Left colon (tissue), 2 donors: Measurements from ENCODE around the gene ESPN. TPM values are rescaled to one million over a fixed set of nuclear protein-coding genes. Genes with fewer than 3 reads are reported as not detected.

Source experiments
- ATAC-seq: fragments of 200-7000 bp; cut with Tn5 transposase; one replicate; pipeline ENCODE4 v1.9.1; 2020; ENCODE audit warnings: mild to moderate bottlenecking, moderate library complexity
- DNase-seq, 2 donors: peaks; one replicate each; pipeline ENCODE4 v3.0.0-alpha.2; 2020
- intact Hi-C, 2 donors: fragments of 100-400 bp; cut with DNase I in 1 of 2; cut with micrococcal nuclease in 1 of 2; formaldehyde crosslinking; loops; one replicate each; pipeline versions ENCODE4 v1.11.2 to v1.14.0; 2022; cut with DNase I, micrococcal nuclease
- total RNA-seq, 2 donors: library from RNA; stranded (reverse); fragmentation: NEBNext Ultra II Directional; extraction: Animal tissue kit (Norgen Biotek cat#: 25700); gene quantifications; one replicate each; pipeline ENCODE4 v1.2.1, GENCODE V29; 2021
- donor health status: DM: no; HTN: no; CAD: no.
- donor health status: DM: yes; HTN: yes; CAD: no.

ESPN gene
- total RNA-seq, 2 donors from 2014 or later = 100 to 152 TPM

DNA sequence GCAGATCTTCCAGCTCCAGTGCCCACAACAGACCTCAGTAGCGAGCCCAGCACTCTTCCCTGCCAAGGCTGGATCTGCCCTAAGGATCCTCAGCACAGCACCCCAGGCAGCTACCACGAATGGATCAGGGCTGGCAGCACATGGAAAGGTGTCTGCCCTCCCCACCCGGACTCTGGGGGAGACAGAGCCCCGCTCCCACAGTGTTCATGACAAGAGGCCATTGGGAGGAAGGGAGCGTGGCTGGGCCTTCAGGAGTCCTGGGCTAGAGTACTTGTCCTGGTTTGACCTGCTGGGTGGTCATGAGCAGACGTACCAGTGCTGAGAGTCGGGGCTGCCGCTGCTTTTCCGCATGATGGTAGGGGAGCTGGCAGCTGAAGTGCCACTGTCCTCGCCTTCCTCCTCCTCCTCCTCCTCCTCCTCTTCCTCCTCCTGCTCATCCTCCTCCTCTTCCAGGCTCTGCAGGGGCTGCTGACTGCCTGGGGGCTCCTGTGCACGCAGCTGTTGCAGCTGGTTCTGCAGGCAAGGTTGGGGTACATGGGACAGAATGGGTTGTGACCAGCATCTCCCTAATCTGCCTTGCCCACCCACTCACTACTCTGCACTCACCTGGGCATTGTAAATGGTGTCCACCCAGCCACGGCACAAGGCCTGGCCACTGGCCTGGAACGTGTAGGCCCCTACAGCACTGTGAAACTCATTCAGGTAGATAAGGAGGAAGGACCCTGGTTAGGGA is 44.3 kb downstream of the ESPN start:
- no peak for ATAC-seq
- intact Hi-C loops = no loop called here

DNA sequence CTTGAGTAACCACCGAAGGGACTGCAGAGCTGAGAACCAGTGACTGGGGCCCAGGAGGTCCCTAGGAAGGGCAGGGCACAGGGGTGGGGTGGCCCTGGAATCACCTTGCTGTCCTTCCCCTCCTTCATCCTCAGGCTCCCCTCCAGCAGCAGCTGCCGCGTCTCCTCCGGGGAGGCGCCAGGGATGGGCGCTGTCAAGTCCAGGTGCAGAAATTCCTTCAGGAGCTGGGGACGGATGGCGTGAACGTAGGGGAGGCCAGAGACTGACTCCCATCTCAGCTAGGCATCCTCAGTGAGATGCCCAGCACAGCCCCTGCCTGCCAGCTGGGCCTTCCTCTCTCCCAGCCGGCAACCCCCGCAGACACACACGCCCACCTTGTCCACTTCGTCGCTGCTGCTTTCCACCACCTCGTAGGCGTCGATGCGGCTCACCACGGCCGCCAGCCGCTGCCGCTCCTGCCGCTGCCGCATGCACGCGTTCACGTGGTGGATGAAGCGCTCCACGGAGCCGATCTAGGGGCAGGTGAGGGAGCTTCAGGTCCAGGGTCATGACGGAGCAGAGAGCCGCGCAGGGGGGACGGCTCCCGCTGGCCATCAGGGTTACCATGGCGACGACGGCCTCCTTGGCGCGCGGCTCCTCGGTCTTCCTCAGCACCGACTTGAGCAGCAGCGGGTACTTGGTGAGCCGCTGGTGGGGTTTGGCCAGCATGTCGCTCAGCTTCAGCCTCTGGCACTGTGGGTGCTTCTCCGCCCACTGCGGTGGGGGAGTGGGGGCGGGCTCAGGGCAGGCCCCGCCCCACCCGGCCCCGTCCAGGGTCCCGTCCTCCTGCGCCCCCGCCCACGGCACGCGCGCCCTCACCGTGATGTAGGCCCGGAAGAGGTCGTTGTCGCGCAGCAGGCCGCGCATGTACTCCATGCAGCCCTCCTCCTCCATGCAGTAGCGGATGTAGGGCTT is 45.8 kb downstream of the ESPN start:
- intact Hi-C loops = no loop called here
- peak in 1 of 2 donors; percentile 29 for DNase-seq
- no peak for ATAC-seq

More for the DNA sequence above, 44.3 kb downstream of the ESPN start:
- DNase-seq = no peak

GRCh38 chr1:6471086-6471969 is 46.8 kb downstream of the ESPN start:
- intact Hi-C loops = no loop called here
- peak; percentile 88 to 91 for DNase-seq
- ATAC-seq = peak; percentile 73

DNA sequence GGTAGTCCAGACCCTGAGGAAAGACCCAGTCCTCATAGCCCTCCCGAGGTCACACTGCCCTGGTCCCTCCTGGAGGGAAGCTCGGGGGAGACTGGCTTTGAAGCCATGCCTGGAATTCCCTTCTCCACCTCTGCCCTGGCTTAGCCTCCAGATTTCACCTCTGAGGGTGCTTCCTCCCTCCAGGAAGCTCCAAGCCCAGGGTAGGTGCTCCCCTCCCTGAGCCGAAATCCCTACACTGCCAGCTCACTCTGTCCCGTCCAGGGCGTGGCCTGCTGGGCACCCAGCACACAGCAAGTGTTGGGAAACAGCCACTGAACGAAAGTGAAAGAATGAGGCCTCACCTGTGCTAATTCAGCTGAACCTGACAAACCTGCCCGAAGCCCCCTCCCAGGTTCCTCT is 47.4 kb downstream of the ESPN start:
- peak; percentile 68 for ATAC-seq
- intact Hi-C loops = no loop called here
- peak; percentile 83 to 93 for DNase-seq

- intact Hi-C loops = no loop called here
- ATAC-seq (peak; percentile 3), DNase-seq (peak; percentile 68 to 74)
Measured at GRCh38 chr1:6472391-6472790, 47.8 kb downstream of the ESPN start.

DNA sequence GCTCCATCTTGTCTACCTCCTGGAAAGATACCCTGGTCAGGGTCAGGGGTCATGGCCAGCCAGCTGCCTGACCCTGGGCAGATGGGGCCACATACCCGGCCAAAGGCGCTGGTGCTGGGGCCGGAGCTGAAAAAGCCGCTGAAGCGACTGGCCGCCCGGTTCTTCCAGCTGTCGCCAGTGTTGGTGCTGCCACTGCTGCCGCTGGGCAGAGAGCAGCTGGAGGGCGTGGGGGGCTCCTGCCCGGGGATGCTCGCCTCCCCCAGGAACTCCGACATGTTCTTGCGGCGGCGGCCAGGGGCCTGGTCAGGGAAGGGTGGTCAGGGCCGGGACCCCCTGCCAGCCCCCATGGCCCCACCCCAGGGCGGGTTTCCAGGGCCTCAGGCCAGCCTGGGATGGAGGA is 48.6 kb downstream of the ESPN start:
- ATAC-seq (no peak), DNase-seq (no peak)
- intact Hi-C loops = no loop called here

DNA sequence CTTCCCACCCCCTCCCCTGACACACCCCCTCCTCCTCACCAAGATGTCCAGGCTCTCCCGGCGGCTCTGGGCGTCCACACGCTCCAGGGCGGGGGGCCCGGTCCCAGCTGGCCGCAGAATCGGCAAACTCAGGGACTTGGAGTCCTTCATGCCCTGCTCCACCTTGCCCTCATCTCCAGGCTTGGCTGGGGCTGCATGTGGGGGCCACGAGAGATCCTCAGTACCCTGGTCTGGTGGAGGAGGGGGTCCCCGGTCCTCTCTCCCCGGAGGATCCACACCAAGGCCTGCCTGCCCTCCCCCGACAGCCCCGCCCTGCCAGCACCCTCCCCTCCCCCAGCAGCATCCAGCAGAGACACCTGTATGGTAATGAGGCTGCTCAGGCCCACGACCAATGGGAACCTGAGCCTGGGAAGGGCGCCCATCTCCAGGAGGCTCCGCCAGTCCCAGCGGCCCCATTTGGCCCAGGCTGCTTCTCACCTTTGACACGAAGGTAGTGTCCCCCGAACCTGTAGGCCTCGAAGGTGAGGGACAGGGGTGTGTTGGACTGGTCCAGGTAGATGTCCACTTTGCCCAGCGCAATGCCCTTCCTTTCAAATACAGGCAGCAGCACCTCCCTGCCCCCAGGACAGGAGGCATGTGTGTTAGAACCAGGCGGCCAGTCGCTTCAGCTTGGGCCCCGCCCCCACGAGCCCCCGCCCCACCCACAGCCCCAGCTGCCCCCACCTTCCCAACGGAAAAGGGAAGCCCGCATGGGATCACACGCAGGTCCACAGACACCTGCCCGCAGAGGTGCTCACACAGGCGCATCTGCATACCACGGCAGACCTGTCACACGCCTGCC is 49.6 kb downstream of the ESPN start:
- intact Hi-C loops = no loop called here
- peak; percentile 70 to 78 for DNase-seq
- peak; percentile 19 for ATAC-seq

- ATAC-seq = no peak
- intact Hi-C loops = no loop called here
- DNase-seq = no peak
Measured at GRCh38 chr1:6474815-6475282, 50.3 kb downstream of the ESPN start.

GRCh38 chr1:6475381-6476133 is 51.0 kb downstream of the ESPN start:
- ATAC-seq (peak; percentile 39), DNase-seq (peak; percentile 70 to 80)
- intact Hi-C loops = no loop called here

DNA sequence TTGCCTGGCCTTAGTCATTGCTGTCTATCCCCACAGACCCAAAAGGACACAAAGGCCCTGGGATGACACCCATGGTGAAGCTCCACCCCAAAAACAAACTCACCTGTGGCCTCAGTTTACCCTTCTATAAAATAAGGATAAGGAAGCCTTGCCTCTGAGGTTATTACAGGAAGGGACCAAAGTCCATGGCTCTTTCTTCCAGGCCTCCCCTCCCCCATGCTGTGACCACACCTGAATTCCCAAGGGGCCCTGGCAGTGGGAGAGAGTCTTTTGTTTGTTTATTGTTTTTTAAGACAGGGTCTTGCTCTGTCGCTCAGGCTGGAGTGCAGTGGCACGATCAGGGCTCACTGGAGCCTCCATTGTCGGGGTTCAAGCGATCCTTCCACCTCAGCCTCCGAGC is 51.9 kb downstream of the ESPN start:
- DNase-seq = peak; percentile 73 to 77
- peak; percentile 54 for ATAC-seq
- intact Hi-C loops = no loop called here

DNA sequence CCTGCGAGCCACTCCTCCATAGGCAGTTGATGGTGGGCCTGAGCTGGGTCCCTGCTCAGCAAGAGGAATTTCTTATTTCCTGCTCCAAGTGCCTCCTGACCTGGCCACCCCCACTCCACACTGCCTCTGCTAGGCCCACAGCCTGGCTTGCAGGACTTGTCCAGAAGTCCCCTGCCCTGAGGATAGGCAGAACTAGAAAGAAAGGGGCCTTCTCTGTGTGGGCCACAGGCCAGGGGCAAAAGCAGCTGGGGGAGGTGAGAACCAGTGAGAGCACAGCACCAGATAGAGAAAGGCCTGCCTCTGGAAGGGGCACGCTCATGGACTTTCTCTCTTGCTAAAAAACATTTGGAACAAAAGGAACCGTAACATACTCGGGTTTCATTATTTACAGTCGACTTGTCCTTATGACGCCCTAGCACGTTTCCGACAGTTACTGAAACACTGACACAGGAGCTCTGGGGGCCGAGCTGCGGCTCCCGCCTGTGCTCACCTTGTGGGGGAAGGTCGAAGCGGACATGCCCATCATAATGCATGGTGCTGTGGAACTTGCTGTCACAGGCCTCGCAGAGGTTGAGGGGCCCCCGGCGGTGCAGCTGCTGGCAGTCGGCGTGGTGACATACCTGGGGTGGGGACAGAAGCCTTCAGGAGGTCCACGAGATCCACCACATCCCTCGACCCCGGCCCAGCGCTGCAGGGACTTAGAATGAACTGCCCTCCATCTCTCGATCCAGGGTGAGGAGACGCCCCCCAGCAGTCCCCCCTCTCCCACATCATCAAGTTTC is 52.7 kb downstream of the ESPN start:
- intact Hi-C loops = no loop called here
- ATAC-seq (no peak), DNase-seq (no peak)

- DNase-seq (no peak), ATAC-seq (no peak)
- intact Hi-C loops = no loop called here
Measured at GRCh38 chr1:6481820-6482219, 57.2 kb downstream of the ESPN start.

DNA sequence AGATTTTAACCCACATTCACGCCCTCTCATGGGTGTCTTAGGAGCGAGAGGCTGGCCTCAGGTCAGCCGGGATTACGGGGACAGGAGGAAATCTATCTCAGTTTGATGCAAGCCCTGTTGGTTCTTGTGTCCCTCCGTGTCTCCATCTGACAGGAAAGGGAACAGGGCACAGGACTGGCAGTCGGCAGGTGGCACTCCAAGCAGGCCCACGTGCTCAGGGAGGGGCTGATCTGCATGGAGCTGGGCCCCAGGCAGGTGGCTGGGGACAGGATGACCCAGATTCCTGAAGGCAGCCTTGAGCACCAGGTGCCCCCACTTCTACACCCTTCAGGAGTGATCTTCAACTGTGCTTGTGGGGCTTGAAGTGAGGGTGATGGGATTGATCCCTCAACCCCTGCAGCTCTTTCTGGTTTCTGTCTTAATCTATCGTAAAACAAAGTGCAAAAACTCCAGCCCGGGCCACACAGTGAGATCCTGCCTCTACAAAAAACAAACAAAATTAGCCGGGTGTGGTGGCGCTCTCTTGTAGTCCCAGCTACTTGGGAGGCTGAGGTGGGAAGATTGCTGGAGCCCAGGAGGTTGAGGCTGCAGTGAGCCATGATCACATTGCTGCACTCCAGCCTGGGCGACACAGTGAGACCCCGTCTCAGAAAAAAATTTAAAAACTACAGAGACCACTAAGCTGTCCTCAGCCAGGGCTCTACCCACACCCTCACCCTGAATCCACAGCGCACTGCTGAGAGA is 58.6 kb downstream of the ESPN start:
- intact Hi-C loops = no loop called here

GRCh38 chr1:6483761-6484117 is 59.2 kb downstream of the ESPN start:
- no peak for ATAC-seq
- intact Hi-C loops = no loop called here
- no peak for DNase-seq

More for the DNA sequence above, 58.6 kb downstream of the ESPN start:
- DNase-seq (peak; percentile 78 to 88), ATAC-seq (peak; percentile 80)

DNA sequence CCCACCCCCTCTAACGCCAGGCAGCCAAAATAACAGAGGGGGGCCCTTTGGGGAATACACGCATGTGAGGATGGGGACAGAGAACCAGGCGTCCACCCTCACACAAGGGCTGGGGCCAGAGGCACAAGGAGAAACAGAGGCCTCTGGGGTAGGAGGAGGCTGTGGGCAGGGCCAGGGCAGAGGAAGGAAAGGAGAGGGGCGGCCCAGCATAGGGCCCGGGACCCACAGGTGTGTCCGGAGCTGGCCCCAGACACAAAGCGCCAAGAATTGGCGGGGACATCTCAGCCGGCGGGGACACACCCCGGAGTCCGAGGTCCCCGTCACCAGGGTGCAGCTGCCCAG is 60.2 kb downstream of the ESPN start:
- intact Hi-C loops = loop anchor here in 1 of 2 donors (5.0 kb wide), 1 partner anchor 163 kb away; no protein-coding TSS in a partner anchor
- ATAC-seq (no peak), DNase-seq (no peak)
